Activated CD8-positive, alpha-beta T cell treated with anti-CD3 and anti-CD28 coated beads for 36 hours (primary cell): ENCODE data around the gene RBM38. TPM values are rescaled to one million over a fixed set of nuclear protein-coding genes. Genes with fewer than 3 reads are reported as not detected.

Source experiments
- ATAC-seq: fragments of 200-7000 bp; cut with Tn5 transposase; one replicate; pipeline ENCODE4 v1.10.0; 2021; ENCODE audit warnings: mild to moderate bottlenecking, moderate library complexity
- CTCF ChIA-PET: fragments of 350-600 bp; sonication (Branson Sonifier 250); formaldehyde crosslinking; loops from one replicate; lab custom pipeline; 2021; ENCODE audit warnings: antibody characterized with exemption; lab: Charles Lee
- POLR2A ChIA-PET: fragments of 350-600 bp; sonication (Branson Sonifier 250); formaldehyde crosslinking; loops from one replicate; lab custom pipeline; 2021; ENCODE audit warnings: antibody characterized with exemption; lab: Charles Lee
- DNase-seq: peaks from one replicate; pipeline ENCODE4 v3.0.0-alpha.2; 2020
- H3K27ac Mint-ChIP-seq: one replicate; pipeline ENCODE4 v1.8.0; 2021; ENCODE audit warnings: mild to moderate bottlenecking, mixed read lengths
- H3K27me3 Mint-ChIP-seq: one replicate; pipeline ENCODE4 v1.8.0; 2021; ENCODE audit warnings: mixed read lengths
- H3K36me3 Mint-ChIP-seq: one replicate; pipeline ENCODE4 v1.8.0; 2021; ENCODE audit warnings: low read depth, mixed read lengths
- H3K4me1 Mint-ChIP-seq: one replicate; pipeline ENCODE4 v1.8.0; 2021; ENCODE audit warnings: low read depth, mixed read lengths
- H3K4me3 Mint-ChIP-seq: one replicate; pipeline ENCODE4 v1.8.0; 2021; ENCODE audit warnings: mild to moderate bottlenecking, moderate library complexity, mixed read lengths
- H3K9me3 Mint-ChIP-seq: one replicate; pipeline ENCODE4 v1.8.0; 2021; ENCODE audit warnings: mixed read lengths
- intact Hi-C: fragments of 100-400 bp; cut with micrococcal nuclease; formaldehyde crosslinking; loops from one replicate; pipeline ENCODE4 v1.10.0; 2022
- total RNA-seq, 2 experiments: library from RNA; stranded (reverse); gene quantifications; one replicate each; pipeline ENCODE4 v1.2.3, GENCODE V29; 2021
- TF ChIP-seq, protein P1 (sequence below): fragments of 200-600 bp; IDR thresholded peaks from one replicate; pipeline ENCODE4 v1.8.0; 2022; ENCODE audit warnings: antibody characterized with exemption, mild to moderate bottlenecking

Gene RBM38
- total RNA-seq, 2 experiments from 2014 or later = 114 to 116 TPM

DNA sequence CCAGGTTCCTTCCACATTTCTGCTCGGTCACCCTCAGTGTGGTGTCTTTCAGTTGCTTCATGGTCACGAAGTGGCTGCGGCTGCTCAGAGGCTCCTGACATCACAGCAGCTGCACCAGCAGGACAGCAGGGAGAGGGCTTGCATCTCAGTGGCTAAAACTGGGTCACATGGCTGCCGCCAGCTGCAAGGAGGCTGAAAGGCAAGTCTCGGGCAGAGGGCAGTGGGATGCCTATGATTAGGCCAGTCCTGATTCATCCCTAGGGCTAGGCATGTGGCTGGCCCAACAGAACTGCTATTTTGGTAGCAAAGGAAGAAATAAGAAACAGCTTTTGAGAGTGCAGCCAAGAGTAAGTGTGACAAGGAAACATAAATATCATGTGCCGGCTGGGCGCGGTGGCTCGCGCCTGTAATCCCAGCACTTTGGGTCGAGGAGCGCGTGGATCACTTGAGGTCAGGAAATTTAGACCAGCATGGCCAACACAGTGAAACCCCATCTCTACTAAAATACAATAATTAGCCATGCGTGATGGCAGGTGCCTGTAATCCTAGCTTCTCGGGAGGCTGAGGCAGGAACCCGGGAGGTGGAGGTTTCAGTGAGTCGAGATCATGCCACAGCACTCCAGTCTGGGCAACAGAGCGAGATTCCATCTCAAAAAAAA lies 46.6 kb downstream of the RBM38 start:
- ATAC-seq = no peak
- Mint-ChIP-seq H3K9me3 (peaks cover 2% of the 10 kb centered on the region), H3K4me3 (no peak overlapping the region), H3K27ac (no peak overlapping the region), H3K36me3 (no peaks in the 10 kb centered on the region), H3K27me3 (no peaks in the 10 kb centered on the region), H3K4me1 (peaks cover 35% of the 10 kb centered on the region)
- intact Hi-C loops = no loop called here
- ChIA-PET POLR2A (no interaction called here), CTCF (interaction anchor here (1.1 to 1.3 kb wide), 2 partner anchors 9 to 56 kb away, joined by 3 to 5 read pairs; no protein-coding TSS in a partner anchor)
- TF ChIP-seq, protein P1, sequence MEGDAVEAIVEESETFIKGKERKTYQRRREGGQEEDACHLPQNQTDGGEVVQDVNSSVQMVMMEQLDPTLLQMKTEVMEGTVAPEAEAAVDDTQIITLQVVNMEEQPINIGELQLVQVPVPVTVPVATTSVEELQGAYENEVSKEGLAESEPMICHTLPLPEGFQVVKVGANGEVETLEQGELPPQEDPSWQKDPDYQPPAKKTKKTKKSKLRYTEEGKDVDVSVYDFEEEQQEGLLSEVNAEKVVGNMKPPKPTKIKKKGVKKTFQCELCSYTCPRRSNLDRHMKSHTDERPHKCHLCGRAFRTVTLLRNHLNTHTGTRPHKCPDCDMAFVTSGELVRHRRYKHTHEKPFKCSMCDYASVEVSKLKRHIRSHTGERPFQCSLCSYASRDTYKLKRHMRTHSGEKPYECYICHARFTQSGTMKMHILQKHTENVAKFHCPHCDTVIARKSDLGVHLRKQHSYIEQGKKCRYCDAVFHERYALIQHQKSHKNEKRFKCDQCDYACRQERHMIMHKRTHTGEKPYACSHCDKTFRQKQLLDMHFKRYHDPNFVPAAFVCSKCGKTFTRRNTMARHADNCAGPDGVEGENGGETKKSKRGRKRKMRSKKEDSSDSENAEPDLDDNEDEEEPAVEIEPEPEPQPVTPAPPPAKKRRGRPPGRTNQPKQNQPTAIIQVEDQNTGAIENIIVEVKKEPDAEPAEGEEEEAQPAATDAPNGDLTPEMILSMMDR = no peak
- DNase-seq = no peak

DNA sequence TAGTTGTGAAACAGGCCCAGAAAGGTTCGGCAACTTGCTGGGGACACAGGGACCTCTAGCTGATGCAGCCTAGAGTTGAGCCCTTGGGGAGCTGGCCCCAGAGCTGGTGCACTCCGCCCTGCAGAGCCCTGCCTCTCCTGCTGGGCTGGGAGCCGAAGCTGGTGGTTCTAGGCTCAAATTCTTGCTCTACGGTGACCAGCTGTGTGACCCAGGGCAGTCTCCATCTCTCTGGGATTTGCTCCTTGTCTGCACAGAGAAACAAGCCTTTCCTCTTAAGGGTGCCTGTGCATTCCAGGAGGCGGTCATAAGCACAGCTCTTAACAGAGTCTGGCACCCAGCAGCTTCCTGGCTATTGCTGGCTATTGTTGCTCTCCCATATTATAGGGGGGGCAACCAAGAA lies 47.4 kb downstream of the RBM38 start:
- no peaks in the 10 kb centered on the region for H3K27me3 Mint-ChIP-seq
- ChIA-PET POLR2A (no interaction called here), CTCF (no interaction called here)
- H3K4me3 Mint-ChIP-seq = no peak overlapping the region
- H3K27ac Mint-ChIP-seq = no peak overlapping the region
- ATAC-seq (no peak), DNase-seq (no peak)
- peaks cover 2% of the 10 kb centered on the region for H3K9me3 Mint-ChIP-seq
- TF ChIP-seq, protein P1 = no peak
- H3K36me3 Mint-ChIP-seq = no peaks in the 10 kb centered on the region
- intact Hi-C loops = no loop called here
- peaks cover 27% of the 10 kb centered on the region for H3K4me1 Mint-ChIP-seq

DNA sequence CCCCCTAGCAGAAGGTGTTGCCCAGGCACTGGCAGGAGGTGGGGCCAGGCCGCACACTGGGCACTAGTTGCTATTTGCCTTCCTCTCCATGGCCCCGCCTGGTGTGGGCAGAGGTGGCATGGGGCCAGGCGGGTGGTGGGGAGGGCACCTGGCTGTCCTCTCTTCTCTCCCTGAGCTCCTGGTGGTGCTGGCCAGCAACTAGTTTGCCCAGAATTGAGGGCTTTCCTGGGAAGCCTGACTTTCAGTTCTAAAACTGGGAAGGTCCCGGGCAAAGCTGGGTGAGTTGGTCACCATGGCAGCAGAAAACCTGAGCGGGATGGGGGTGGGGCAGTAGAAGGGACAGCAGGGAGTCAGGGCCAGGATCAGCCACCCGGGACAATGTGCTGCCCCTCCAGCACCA lies 48.2 kb downstream of the RBM38 start:
- Mint-ChIP-seq H3K36me3 (no peaks in the 10 kb centered on the region), H3K9me3 (peaks cover 2% of the 10 kb centered on the region), H3K4me1 (peaks cover 18% of the 10 kb centered on the region), H3K27me3 (no peaks in the 10 kb centered on the region), H3K4me3 (no peak overlapping the region), H3K27ac (no peak overlapping the region)
- POLR2A ChIA-PET = no interaction called here
- no peak for DNase-seq
- ATAC-seq = no peak
- TF ChIP-seq, protein P1 = no peak
- CTCF ChIA-PET = no interaction called here
- intact Hi-C loops = no loop called here

DNA sequence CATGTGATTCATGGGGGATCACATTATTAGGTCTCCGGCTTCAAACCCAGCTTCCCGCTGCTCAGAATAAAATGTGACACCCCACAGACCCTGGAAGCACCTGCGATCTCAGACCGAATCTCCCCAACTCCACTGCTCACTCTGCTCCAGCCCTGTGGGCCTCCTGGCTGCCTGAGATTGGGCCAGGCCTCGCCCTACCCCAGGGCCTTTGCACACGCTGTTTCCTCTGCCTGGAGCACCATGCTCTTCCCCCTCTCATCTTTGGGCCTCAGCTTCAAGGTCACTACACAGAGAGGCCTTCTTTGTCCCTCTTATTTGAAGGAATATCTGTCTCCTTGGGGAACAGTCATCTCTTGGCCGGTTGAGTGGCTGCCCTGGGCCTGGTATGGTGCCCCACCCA lies 48.8 kb downstream of the RBM38 start:
- ATAC-seq = no peak
- H3K27me3 Mint-ChIP-seq = no peaks in the 10 kb centered on the region
- H3K4me1 Mint-ChIP-seq = peaks cover 13% of the 10 kb centered on the region
- ChIA-PET CTCF (no interaction called here), POLR2A (interaction anchor here (1.1 kb wide), 1 partner anchor 9 kb away, joined by 3 read pairs; no protein-coding TSS in a partner anchor)
- no peak overlapping the region for H3K4me3 Mint-ChIP-seq
- intact Hi-C loops = no loop called here
- no peak for DNase-seq
- H3K27ac Mint-ChIP-seq = peak overlapping the region; percentile 10
- TF ChIP-seq, protein P1 = no peak
- no peaks in the 10 kb centered on the region for H3K36me3 Mint-ChIP-seq
- peaks cover 2% of the 10 kb centered on the region for H3K9me3 Mint-ChIP-seq

DNA sequence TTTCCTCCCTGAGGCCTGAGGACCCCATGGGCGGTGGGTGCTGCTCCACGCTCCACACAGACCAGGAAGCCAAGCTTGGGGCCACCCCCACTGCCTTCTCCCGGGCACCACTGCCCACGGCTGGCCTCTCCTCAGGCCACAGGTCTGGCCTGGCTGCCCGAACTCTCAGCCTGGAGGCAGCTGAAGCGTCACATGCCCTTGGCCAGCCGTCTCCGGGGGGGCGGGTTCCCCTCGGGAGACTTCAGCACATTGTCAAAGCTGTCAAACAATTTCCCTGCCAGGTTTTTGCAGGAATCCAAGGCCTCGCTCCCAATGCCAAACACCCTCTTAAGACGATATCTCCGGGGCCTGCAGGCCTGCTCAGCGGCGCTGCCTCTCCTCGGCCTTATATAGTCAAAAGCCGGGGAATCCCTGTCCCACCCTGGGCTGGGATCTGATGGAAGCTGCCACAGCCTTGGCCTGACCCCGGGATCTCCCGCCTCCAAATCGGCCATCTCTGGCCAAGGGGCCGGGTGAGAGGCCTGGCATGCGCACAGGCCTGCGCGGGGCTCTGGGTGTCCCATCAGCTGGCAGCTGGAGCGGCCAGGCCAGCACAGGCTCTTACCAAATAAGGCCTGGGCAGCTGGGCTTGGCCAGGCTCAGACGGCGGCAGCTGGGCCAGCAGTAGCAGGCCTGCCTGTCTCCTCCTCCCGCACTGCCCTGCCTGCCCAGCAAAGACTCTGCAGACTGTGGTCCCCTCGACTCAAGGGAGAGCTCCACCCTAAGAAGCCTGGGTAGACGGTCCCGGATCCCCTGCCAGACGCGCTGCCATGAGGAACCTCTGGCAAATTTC lies 49.7 kb downstream of the RBM38 start:
- TF ChIP-seq, protein P1 = no peak
- Mint-ChIP-seq H3K9me3 (peaks cover 3% of the 10 kb centered on the region), H3K4me3 (no peak overlapping the region), H3K36me3 (no peaks in the 10 kb centered on the region), H3K27me3 (no peaks in the 10 kb centered on the region), H3K4me1 (peaks cover 4% of the 10 kb centered on the region), H3K27ac (no peak overlapping the region)
- ChIA-PET CTCF (no interaction called here), POLR2A (interaction anchor here (1.1 kb wide), 1 partner anchor 10 kb away, joined by 3 read pairs; no protein-coding TSS in a partner anchor)
- ATAC-seq (no peak), DNase-seq (no peak)
- intact Hi-C loops = no loop called here
